Heart right ventricle (tissue), 16 donors: ENCODE results near the gene PDIA5. TPM values are rescaled to one million over a fixed set of nuclear protein-coding genes. Genes with fewer than 3 reads are reported as not detected.
A peak's percentile ranks its signal among the peaks of the same experiment; 100 is the strongest.

ENCODE experiments used
- ATAC-seq, 8 donors: fragments of 200-7000 bp; cut with Tn5 transposase; one replicate each; pipeline ENCODE4 v1.9.1; 2020; ENCODE audit warnings: mild to moderate bottlenecking in 8 of 8, moderate library complexity in 8 of 8, moderate number of reproducible peaks in 1 of 8
- DNase-seq, 2 donors: peaks; one replicate each; pipeline ENCODE4 v3.0.0-alpha.2; 2020
- H3K27ac ChIP-seq, 10 donors: fragments of 200-600 bp; sonication (generic) in 2 of 10; one replicate each; pipeline versions ENCODE4 v1.5.0 to v1.8.0; 2020 to 2022; ENCODE audit warnings: mild to moderate bottlenecking in 3 of 10
- H3K27me3 ChIP-seq, 7 donors: fragments of 200-600 bp; one replicate each; pipeline ENCODE4 v1.8.0; 2021 to 2022; ENCODE audit warnings: mild to moderate bottlenecking in 2 of 7
- H3K36me3 ChIP-seq, 9 donors: fragments of 200-600 bp; sonication (generic) in 1 of 9; one replicate each; pipeline versions ENCODE4 v1.5.0 to v1.8.0; 2020 to 2022; ENCODE audit warnings: mild to moderate bottlenecking in 2 of 9
- H3K4me1 ChIP-seq, 9 donors: fragments of 200-600 bp; sonication (generic) in 1 of 9; one replicate each; pipeline versions ENCODE4 v1.5.0 to v1.8.0; 2020 to 2022; ENCODE audit warnings: mild to moderate bottlenecking in 4 of 9
- H3K4me3 ChIP-seq, 10 donors: fragments of 200-600 bp; sonication (generic) in 2 of 10; one replicate each; pipeline versions ENCODE4 v1.5.0 to v1.8.0; 2020 to 2022; ENCODE audit warnings: mild to moderate bottlenecking in 7 of 10, moderate library complexity in 2 of 10
- H3K9me3 ChIP-seq, 11 donors: fragments of 200-600 bp in 10 of 11; sonication (generic) in 2 of 11; one replicate each; pipeline versions ENCODE4 v1.5.0 to v1.8.0; 2013 to 2022; ENCODE audit warnings: mild to moderate bottlenecking in 2 of 11, control low read depth in 1 of 11, moderate library complexity in 1 of 11
- WGBS, 2 donors: extraction: QIAGEN DNeasy Blood & Tissue Kit; methylation state at CpG; one replicate each; pipeline ENCODE4 v1.1.7; 2013; ENCODE audit warnings: inconsistent platforms in 1 of 2; 5-methylcytosine and 5-hydroxymethylcytosine counted together
- intact Hi-C, 10 donors: fragments of 100-400 bp; cut with DNase I; formaldehyde crosslinking; loops; one replicate each; pipeline versions ENCODE4 v1.11.1 to v1.14.2; 2022
- polyA plus RNA-seq, 2 donors: library from polyadenylated mRNA; stranded (reverse); fragments of 200-250 nt; gene quantifications; one replicate each; pipeline ENCODE4 v1.2.3, GENCODE V29; 2013
- total RNA-seq, 10 donors: library from RNA; stranded (reverse); fragmentation: NEBNext Ultra II Directional in 3 of 10; extraction: Animal tissue kit (Norgen Biotek cat#: 25700) in 3 of 10; gene quantifications; one replicate each; pipeline versions ENCODE4 v1.2.1 to v1.2.4, GENCODE V29; 2021 to 2023
- TF ChIP-seq, protein P1 (sequence below), 9 donors: fragments of 200-600 bp; sonication (generic) in 2 of 9; IDR thresholded peaks; one replicate each; pipeline versions ENCODE4 v1.5.0 to v1.8.0; 2021 to 2022; ENCODE audit warnings: antibody characterized with exemption in 9 of 9, mild to moderate bottlenecking in 5 of 9, moderate library complexity in 1 of 9
- donor health status: Arrhythmogenic right ventricular cardiomyopathy.
- donor health status: ischemic (EF 13 %, LVEDD 7.1; RV severe dilation, severe dysfunction).
- donor health status: healthy with polysubstance abuse.
- donor health status: DM: no; HTN: yes; CAD: no.
- donor health status: DM: no; HTN: no; CAD: no.
- donor health status: ischemic (EF 25% LVEDD 6.9; RV normal size, moderate dysfunction).
- donor health status: ischemic (EF 25% LVEDD 5.7; RV mildly dilated, moderate dysfunction).
- donor health status: healthy.
- donor health status: DM: yes; HTN: yes; CAD: no.
- donor health status: Ischemic cardiomyopathy.
- donor health status: ischemic (EF 35%, LVEDD 5.7; RV mildly dilated, moderate dysfunction).
- donor health status: nonischemic (EF 11% LVEDD 7.7; RV severe dilation, severe dysfunction).
- donor health status: DM: yes; HTN: yes; CAD: no.
- donor health status: PGD.
- donor health status: ischemic (EF 29% LVEDD 5.4; RV normal size, mild dysfunction).
- donor health status: nonischemic (EF 23%, LVEDD 6.1; RV moderate dilation, normal function).

Gene PDIA5
- total and polyA plus RNA-seq, 12 donors = 4.2 to 14.6 (median 6.3) TPM

DNA sequence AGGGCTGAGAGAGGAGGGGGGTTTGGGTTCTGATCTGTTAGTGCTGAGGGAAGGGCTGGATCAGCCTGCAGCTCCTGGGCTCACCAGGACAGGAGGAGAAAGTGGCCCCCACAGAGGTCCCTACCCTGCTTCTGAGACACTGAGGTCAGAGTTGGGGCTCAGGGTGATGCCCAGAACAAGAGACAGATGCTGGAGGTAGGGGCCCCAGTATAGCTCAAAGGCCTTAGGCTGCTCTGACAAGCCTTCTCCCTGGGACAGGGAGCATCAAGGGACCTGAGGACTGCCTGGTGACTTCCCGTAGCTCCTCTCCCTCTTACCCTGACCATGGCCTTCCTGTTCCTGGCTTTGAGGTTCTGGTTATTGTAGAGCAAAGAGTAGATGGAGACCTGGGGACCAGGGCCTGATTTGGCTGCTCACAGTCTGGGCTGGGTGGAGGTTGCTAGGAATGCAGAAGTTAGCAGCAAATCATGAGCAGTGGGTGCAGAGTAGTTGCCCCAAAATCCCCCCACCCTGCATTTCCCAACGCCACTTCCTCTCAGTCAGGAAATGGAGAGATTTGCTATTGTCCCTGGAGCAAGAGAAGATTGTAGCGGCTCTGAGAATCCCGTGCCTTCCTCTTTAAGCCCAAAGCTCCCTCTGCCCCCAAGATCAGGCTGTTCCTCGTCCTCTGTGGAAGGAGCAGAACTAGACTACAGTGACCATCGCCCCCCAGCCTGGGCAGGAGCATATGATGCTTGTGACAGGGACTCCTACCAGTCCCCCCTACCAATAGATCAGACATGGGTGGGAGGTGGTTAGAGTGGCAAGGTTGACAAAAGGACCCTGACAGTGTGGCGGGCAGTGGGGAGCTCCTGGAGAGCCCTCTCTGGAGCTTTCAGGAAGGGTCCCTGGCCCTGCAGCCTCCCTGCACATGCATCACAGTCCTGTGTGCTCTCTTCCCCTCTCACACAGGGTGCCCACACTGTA is 87.5 kb downstream of the PDIA5 start:
- H3K27ac ChIP-seq = peak overlapping the region in 1 of 10 donors; percentile 57
- peak in 1 of 8 donors; percentile 27 for ATAC-seq

DNA sequence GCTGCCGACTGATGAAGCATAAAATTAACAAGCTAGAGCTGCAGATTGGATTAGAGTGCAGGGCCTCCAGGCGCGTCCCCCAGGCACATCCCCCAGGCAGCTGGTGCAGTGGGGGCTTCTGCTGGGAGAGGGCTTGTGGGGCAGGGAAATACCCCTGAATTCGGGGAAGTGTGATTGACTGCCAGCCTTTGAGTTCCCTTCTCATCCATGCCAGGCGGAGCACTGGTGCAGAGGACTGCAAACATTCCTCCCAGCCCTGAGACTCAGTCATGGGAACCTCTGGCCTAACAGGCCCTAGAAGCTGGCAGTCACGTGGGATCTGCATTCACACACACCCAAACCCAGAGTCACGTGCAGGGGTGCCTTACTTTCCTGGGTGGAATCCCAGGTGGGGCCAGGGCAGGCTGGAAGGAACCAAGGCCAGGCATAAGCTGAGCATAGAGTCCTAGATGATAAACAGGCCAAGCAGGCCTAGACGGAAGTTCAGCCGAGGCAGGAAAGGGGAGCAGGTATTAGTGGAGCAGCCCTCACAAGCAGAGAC is 88.7 kb downstream of the PDIA5 start:
- DNase-seq (no peak), ATAC-seq (peak in 2 of 8 donors; percentile 12 to 37)
- 75 to 80% methylated on average over 9 of the region's 9 CpGs for WGBS, 2 donors
- TF ChIP-seq, protein P1, sequence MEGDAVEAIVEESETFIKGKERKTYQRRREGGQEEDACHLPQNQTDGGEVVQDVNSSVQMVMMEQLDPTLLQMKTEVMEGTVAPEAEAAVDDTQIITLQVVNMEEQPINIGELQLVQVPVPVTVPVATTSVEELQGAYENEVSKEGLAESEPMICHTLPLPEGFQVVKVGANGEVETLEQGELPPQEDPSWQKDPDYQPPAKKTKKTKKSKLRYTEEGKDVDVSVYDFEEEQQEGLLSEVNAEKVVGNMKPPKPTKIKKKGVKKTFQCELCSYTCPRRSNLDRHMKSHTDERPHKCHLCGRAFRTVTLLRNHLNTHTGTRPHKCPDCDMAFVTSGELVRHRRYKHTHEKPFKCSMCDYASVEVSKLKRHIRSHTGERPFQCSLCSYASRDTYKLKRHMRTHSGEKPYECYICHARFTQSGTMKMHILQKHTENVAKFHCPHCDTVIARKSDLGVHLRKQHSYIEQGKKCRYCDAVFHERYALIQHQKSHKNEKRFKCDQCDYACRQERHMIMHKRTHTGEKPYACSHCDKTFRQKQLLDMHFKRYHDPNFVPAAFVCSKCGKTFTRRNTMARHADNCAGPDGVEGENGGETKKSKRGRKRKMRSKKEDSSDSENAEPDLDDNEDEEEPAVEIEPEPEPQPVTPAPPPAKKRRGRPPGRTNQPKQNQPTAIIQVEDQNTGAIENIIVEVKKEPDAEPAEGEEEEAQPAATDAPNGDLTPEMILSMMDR (IDR thresholded peaks at IDR 0.05) = no peak
- intact Hi-C loops = no loop called here
- H3K4me1 ChIP-seq = peaks cover 0 to 35% (median 8%) of the 10 kb centered on the region in 9 donors
- no peaks in the 10 kb centered on the region for H3K27me3 ChIP-seq
- no peak overlapping the region for H3K4me3 ChIP-seq
- H3K27ac ChIP-seq = peak overlapping the region in 1 of 10 donors; percentile 18
- H3K36me3 ChIP-seq = peaks cover 0 to 83% (median 8%) of the 10 kb centered on the region in 9 donors
- H3K9me3 ChIP-seq = no peaks in the 10 kb centered on the region

More for the DNA sequence above, 87.5 kb downstream of the PDIA5 start:
- Histone ChIP-seq H3K9me3 (no peaks in the 10 kb centered on the region), H3K27me3 (no peaks in the 10 kb centered on the region), H3K4me3 (no peak overlapping the region), H3K36me3 (peaks cover 0 to 83% (median 8%) of the 10 kb centered on the region in 9 donors), H3K4me1 (peaks cover 0 to 35% (median 8%) of the 10 kb centered on the region in 9 donors)
- intact Hi-C loops = no loop called here
- 87 to 88% methylated on average over 7 of the region's 7 CpGs for WGBS, 2 donors
- no peak for DNase-seq
- TF ChIP-seq, protein P1 (IDR thresholded peaks at IDR 0.05) = no peak

DNA sequence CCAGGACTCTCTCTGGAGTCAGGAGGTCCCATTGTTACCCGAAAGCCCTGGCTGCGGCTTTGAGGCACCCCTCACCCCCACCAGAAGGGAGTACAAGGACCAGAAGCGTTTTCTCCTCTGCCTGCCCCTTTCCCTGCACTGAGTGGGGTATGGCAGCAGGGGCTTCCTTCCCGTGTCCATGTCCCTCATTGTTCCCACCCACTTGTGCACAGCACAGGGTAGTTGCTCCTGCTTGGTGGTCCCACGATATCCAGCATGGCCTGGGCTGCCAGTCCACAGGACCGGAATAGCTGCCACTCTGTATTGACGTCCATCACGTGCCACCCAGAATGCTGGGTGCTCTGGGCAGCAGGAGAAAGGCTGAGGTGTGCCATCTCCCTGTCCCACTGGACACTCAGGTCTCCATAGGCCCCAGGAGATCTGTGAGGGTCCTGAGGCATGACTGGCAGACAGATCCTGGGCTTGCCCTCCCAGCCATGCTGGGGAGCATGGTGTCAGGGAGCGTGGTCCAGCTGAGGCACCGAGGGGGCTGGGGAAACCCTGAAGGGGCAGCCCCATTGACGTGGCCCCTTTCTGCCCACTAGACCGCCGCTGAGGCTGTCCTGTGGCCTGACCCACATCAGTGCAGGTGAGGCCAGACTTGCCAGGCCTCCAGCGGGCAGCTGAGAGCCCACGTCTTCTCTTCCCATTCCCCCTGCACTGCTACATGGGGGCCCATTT is 89.6 kb downstream of the PDIA5 start:
- H3K27me3 ChIP-seq = no peaks in the 10 kb centered on the region
- peak overlapping the region in 1 of 10 donors; percentile 18 for H3K27ac ChIP-seq
- TF ChIP-seq, protein P1 (IDR thresholded peaks at IDR 0.05) = no peak
- intact Hi-C loops = no loop called here
- H3K4me1 ChIP-seq = peaks cover 0 to 35% (median 8%) of the 10 kb centered on the region in 9 donors
- ATAC-seq = peak in 1 of 8 donors; percentile 34
- H3K9me3 ChIP-seq = no peaks in the 10 kb centered on the region
- no peak for DNase-seq
- peaks cover 0 to 84% (median 13%) of the 10 kb centered on the region in 9 donors for H3K36me3 ChIP-seq
- no peak overlapping the region for H3K4me3 ChIP-seq
- 95 to 96% methylated on average over 15 of the region's 15 CpGs for WGBS, 2 donors

DNA sequence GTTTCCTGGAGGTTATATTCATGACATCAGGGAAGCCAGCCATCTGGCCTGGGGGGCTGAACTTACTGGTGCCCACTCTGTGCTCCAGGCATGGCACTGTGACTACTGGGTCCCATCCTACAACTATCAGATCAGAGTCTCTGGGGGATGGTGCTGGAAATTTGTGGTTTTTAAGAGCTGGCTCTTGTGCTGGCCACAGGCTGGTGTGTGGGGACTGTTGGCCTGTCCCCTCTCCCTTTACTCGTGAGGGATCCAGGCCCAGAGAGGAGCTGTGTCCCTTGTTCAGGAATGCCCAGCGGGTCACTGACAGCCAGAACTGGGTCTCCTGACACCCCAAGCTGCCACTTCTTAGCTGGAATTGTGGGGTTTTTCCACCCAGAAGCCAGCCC is 90.4 kb downstream of the PDIA5 start:
- TF ChIP-seq, protein P1 (IDR thresholded peaks at IDR 0.05) = no peak
- no peaks in the 10 kb centered on the region for H3K27me3 ChIP-seq
- ATAC-seq (no peak), DNase-seq (no peak)
- H3K4me1 ChIP-seq = peaks cover 0 to 35% (median 8%) of the 10 kb centered on the region in 9 donors
- H3K4me3 ChIP-seq = no peak overlapping the region
- H3K36me3 ChIP-seq = peaks cover 0 to 90% (median 20%) of the 10 kb centered on the region in 9 donors
- intact Hi-C loops = no loop called here
- H3K9me3 ChIP-seq = no peaks in the 10 kb centered on the region
- WGBS, 2 donors = 45 to 74% methylated on average over 2 of the region's 2 CpGs
- H3K27ac ChIP-seq = peak overlapping the region in 1 of 10 donors; percentile 0
